GM21367 (cell line): Measurements from ENCODE around the gene CEP63.

Experiments
- ATAC-seq: cut with Tn5 transposase; IDR thresholded peaks from one replicate; pipeline ENCODE4 v1.9.1; 2021; ENCODE audit not compliant: unreplicated experiment

The CEP63 gene

GRCh38 chr3:134466331-134466730 lies 19.5 kb upstream of the CEP63 start:
- ATAC-seq, result no peak

GRCh38 chr3:134468519-134468918 lies 17.3 kb upstream of the CEP63 start:
- ATAC-seq, result no peak

- ATAC-seq, result no peak
Observed at GRCh38 chr3:134471521-134472193, 14.2 kb upstream of the CEP63 start.

- no peak for ATAC-seq
Observed at GRCh38 chr3:134472831-134473230, 13.0 kb upstream of the CEP63 start.

GRCh38 chr3:134473868-134474546 lies 11.8 kb upstream of the CEP63 start:
- peak; percentile 56 for ATAC-seq

- no peak for ATAC-seq
Observed at GRCh38 chr3:134474956-134475355, 10.9 kb upstream of the CEP63 start.

GRCh38 chr3:134476306-134476705 lies 9.6 kb upstream of the CEP63 start:
- ATAC-seq, result no peak

- no peak for ATAC-seq
Observed at GRCh38 chr3:134477002-134477401, 8.9 kb upstream of the CEP63 start.

GRCh38 chr3:134477938-134478337 lies 7.9 kb upstream of the CEP63 start:
- no peak for ATAC-seq

- ATAC-seq, result no peak
Observed at GRCh38 chr3:134480546-134480945, 5.3 kb upstream of the CEP63 start.

- no peak for ATAC-seq
Observed at GRCh38 chr3:134481166-134481565, 4.7 kb upstream of the CEP63 start.

- ATAC-seq, result no peak
Observed at GRCh38 chr3:134482622-134483021, 3.2 kb upstream of the CEP63 start.

- no peak for ATAC-seq
Observed at GRCh38 chr3:134483195-134483900, 2.5 kb upstream of the CEP63 start.

GRCh38 chr3:134485075-134485717 lies 661 bp upstream of the CEP63 start:
- peak; percentile 6 for ATAC-seq

GRCh38 chr3:134486577-134487041 lies 752 bp downstream of the CEP63 start:
- no peak for ATAC-seq

GRCh38 chr3:134487406-134487805 lies 1.5 kb downstream of the CEP63 start:
- no peak for ATAC-seq

- ATAC-seq, result no peak
Observed at GRCh38 chr3:134494495-134494894, 8.6 kb downstream of the CEP63 start.

- ATAC-seq, result no peak
Observed at GRCh38 chr3:134495980-134496379, 10.1 kb downstream of the CEP63 start.

GRCh38 chr3:134496471-134497071 lies 10.7 kb downstream of the CEP63 start:
- no peak for ATAC-seq

- ATAC-seq, result no peak
Observed at GRCh38 chr3:134503266-134503665, 17.4 kb downstream of the CEP63 start.

GRCh38 chr3:134504132-134504531 lies 18.3 kb downstream of the CEP63 start:
- no peak for ATAC-seq
